HG02571 (cell line): ENCODE results near the gene ZDHHC3.
"Not testable (repeated sequence)": the region's sequence is repeated elsewhere in the genome, so short reads cannot be mapped to it uniquely, and the experiment has no call there.

Source experiments
- ATAC-seq: cut with Tn5 transposase; IDR thresholded peaks from one replicate; pipeline ENCODE4 v1.9.1; 2021; ENCODE audit warnings: mild to moderate bottlenecking, moderate library complexity; ENCODE audit not compliant: unreplicated experiment

The ZDHHC3 gene

DNA sequence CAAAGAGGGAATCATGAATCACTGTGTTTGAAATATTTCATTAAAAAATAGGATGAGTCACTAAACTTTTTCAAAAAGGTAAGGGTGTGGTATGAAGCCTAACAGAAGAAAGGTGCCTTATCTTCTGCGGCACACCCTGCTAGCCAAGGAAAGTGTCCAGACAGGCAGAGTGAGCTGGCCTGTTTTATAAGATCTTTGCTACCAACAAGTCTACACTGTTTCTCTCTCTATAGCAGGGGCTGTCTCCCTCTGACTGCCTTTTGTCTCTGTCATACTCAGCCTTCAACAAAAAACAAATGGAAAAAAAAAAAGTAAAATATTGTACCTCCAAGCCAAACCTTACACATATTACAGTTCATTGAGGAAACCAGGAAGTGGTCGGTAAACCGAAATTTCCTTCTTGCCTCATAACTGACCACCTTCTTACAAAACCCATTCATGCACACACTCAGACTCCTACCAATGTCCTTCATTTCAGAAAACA lies 9.1 kb downstream of the ZDHHC3 start:
- ATAC-seq = no peak

DNA sequence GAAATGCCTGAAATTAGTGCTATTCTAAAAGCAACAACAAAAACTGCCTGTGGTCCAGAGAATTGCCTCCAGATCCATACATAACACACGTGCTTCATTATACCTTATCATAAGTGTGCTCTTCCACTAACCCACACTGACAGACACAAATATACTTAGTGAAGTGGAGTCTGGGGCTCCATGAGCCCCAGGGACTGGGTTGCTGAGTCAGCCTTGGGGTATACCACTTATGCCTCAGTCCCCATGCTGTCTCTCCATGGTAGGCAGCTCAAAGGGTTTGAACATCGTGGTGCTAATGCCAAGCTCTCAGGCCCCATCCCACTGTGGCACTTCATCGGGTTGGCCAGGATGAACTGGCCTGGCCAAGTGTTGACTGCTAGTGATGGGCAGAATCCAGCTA lies 10.8 kb downstream of the ZDHHC3 start:
- ATAC-seq = no peak

DNA sequence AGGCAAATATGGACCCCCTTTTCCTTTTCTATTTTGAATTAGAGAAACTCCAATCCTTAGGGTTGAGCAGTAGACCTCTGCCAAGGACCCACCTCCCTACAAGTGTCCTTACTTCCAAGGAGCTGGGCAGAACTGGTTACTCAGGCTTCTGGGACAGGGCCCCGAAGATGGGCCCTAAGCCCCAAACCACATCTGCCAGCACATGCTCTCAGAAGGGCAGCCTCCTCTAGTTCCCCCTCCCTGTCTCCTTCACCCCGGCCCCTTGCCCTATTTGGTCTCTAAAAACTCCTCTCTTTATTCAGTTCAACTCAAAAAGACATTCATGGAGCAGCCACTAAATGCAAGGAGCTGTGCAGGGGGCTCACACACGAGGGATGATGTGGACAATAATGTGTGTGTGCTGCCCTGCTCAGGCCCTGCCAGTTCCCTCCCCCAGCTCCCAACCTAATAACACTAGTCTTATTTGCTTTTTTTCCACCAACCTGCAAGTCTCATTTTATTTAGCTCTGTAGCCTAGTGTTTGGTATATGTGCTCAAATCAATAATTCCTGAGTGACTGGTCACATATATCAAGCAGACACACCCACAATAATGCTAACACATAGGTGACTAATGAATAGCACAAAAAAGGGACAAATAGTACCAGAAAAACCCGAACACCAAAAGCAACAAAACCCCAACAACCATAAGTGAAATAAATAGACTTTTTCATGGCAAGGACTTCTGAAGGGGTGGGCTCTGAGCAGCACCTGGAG lies 12.2 kb downstream of the ZDHHC3 start:
- ATAC-seq = no peak

DNA sequence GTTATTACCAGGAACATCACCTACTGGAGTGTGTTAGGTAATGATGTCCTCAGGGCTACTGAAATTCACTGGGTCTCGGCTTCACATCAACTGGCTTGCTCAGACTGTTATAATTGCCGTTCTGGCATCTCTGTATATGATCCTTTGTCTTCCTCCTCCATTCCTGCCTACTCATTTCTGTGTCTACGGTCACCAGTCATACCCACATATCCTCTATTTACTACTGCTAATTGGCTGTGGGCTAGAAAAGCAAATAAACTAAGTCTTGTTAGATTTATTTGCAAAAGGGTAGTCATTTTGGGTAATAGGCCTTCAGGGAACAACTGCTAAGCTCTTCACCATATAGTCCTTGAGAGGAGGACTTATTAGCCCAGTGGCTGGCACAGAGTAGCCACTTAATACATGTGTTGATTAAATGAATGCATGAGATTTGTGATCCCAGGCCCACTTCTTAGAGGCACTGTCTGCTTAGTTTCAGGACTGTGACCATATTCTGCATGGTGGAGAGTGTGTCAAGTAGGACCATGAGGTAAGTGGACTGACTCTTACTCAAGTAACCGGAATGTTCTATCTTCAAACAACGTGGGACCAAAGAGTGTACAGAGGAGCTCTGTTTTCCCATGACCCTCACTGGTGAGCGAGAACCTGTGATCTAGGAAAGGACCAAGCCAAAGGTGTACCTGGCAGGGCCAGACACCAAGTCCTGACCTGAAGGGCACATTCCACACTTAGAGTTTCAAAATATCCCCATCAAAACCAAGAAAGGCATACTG lies 13.2 kb downstream of the ZDHHC3 start:
- no peak for ATAC-seq

DNA sequence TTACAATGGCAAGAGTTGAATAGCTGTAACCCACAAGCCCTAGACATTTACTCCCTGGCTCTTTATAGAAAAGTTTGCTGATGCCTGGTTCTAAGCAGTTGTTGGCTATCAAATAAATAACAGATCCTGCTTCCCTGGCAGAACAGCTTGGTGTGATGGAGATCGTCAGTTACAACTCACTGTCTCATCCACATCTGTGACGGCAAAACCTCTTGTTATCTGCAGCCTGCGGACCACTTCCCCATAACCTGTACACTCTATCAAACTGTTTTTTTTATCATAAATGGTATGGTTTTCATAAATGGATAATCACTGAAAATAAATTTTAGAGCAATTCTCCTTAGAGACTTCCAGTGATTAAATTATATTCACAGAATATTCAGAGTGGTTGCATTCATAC lies 14.1 kb downstream of the ZDHHC3 start:
- ATAC-seq = no peak

DNA sequence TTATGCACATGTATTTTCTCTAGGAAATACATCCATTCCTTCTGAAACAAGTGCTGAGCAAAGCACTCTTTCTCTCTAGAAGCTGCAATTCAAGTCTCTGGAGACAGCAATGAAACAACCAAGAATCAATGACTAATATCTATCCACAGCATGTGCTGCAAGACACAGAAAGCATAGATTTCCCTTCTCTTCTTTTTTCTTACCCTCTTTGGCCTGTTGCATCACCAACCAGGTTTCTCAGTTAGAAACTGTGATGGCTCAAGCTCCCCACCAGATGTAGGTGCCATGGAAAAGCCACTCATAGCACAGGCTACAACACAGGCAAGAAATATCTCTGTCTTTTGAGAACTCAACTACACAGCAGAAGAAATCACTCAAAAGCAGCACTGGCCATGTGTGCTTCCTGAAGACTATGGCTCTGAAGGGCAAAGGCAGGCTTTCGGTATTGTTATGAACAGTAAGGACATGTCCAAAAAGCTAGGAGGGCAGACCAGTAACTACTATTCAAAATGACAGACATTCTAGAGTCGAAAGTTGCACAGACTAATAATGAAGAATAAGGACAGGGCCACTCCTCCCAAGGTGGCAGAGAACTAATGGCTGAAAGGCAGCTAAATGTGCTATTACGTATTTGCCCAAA lies 15.5 kb downstream of the ZDHHC3 start:
- ATAC-seq = no peak

DNA sequence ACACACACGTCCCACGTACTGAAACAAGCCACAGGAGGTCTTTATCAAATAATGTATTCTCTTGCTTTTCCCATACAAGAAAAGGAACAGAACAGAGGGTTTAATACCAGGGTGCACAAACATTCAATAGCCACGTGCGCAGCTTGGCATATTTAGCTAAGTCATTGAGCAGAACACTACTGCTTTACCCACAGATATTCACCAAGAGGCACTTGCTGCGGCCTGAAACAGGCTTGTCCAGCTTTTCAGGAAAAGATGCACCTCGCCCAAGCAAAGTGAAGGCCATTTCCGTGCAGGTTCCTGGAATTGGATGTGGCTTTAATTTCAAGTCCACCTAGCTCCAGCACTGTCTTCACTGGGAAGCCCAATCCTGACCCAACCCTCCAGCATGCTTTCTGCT lies 17.6 kb downstream of the ZDHHC3 start:
- ATAC-seq = no peak

DNA sequence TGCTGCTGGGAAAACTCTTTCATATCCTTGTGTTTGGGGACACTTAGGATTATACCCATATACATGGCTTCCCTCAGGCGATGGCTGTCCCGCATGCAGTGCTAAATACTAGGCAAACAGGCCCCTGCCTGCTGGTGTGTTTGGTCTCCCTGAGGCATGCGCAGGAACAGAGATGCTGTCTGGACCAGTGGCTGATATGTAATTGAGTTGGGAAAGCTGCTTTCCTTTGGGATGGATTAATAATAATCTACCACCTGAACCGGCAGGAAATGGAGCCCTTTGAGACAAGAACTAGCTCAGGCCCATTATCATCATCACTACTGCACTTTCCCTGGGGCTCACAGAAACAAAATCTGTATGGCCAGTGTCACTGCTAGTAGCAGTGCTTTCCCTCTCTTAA lies 18.0 kb downstream of the ZDHHC3 start:
- no peak for ATAC-seq

DNA sequence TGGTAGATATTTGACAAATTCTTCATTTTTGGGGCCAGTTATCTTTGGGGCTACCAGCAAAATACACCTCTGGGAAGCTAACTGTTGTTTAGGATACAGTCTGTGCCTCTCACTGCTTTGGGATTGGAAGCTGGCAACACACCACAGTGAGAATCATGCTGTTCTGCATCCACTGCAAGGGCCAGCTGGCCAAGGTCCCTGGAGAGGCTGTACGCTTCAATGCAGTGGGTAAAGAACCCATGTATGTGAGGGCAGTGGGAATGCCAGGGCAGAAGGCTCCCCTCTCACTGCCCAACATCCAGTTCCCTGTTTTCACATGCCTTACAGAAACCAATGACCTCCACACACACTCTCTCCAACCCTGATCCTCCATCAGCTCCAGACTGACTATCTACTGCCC lies 20.1 kb downstream of the ZDHHC3 start:
- no peak for ATAC-seq

DNA sequence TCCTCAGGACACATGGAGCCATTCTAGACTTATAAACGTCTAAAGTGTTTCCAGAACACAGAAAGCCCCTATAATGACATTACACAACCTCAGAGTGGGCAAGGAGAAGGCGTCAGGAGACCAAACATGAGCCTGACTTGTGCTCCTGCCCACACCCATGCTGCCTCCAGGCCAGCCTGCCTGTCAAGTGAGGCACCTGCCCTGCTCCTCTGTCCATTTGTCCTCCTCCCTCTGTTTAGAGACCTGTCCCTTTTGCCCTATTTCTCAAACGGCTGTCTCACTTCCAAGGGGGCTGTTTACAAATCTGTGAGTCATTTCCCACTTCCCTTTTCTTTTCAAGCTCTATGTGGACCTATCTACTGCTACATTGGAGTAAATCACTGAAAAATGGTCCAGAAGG lies 21.0 kb downstream of the ZDHHC3 start:
- ATAC-seq = peak; percentile 61

DNA sequence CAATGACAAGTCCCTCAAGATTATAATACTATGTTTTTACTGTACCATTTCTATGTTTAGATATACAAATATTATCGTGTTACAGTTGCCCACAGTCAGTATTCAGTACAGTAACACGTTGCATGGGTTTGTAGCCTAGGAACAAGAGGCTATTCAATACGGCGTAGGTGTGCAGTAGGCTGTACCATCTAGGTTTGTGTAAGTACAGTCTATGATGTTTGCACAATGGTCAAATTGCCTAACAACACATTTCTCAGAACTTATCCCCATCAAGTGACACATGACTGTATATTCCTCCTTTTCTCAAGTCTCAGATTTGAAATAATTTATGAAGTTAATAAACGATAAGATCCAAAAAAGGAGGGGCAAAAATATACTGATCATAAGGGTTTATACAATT lies 21.7 kb downstream of the ZDHHC3 start:
- ATAC-seq = no peak

DNA sequence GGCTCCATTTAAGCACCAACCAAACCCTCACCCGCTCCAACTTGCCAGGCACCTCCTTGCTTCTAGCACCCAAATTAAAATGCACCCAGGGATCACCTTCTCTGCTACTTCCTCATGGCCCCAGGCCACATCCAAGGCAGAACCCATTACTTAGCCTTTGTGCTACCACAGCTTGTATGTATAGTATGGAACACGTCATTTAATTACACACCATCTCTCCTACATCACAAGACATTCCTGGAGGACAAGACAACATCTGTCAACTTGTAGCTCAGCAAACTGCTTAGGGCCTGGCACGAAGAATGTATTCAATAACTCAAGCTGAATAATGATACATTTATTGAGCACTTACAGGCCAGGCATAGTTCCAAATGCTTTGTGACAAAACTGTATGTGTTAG lies 23.3 kb downstream of the ZDHHC3 start:
- no peak for ATAC-seq

DNA sequence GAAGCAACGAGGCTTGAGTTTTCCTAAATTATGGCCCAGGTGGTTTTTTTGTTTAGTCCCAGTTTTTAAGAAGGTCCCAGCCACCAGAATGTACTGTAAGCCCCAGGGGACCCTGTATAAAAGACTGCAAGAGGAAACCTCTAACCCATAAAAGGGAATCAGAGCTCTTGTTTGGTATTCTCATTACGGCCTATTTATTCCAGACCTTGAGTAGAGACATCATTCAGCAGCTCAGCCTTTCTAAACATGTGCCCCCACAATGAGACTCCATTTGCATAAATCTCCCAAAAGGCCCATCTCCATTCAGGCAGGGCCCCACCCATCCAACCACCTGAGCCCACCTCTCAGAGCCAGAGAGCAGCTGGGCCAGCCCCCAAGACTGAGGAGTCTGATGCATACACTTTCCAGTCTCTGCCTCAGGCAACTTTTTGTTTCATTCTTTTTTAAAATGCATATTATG lies 25.7 kb downstream of the ZDHHC3 start:
- ATAC-seq = no peak

DNA sequence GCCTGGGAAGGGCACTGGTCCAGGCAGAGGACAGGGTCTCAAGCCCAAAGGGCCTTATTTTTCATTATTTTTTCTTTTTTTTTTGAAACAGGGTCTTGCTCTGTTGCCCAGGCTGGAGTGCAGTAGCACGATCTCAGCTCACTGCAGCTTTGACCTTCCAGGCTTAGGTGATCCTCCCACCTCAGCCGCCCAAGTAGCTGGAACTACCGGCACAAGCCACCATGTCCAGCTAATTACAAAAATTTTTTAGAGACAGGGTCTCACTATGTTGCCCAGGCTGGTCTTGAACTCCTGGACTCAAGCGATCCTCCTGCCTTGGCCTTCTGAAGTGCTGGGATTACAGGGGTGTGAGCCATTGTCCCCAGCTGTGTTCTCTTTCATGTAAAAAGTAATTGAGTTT lies 26.2 kb downstream of the ZDHHC3 start:
- ATAC-seq = not testable (repeated sequence)

DNA sequence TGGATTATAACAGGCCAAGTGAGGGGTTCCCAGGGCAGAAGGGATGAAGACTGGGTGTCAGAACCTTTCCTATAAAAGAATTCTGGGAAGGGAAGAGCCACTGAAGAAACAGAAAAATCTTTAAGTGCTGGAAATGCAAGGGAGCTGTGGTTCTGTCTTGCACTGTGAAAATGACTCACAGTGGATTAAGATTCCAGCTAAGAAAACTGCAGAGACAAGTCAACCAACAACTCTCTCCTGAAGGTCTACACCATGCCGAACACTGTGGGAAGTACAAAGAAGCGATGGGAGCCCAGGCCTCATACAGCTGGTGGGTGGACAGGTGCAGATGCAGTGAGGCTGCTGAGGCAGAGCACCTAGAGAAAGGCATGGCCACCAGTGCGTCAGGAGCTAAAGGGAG lies 27.7 kb downstream of the ZDHHC3 start:
- ATAC-seq = no peak

DNA sequence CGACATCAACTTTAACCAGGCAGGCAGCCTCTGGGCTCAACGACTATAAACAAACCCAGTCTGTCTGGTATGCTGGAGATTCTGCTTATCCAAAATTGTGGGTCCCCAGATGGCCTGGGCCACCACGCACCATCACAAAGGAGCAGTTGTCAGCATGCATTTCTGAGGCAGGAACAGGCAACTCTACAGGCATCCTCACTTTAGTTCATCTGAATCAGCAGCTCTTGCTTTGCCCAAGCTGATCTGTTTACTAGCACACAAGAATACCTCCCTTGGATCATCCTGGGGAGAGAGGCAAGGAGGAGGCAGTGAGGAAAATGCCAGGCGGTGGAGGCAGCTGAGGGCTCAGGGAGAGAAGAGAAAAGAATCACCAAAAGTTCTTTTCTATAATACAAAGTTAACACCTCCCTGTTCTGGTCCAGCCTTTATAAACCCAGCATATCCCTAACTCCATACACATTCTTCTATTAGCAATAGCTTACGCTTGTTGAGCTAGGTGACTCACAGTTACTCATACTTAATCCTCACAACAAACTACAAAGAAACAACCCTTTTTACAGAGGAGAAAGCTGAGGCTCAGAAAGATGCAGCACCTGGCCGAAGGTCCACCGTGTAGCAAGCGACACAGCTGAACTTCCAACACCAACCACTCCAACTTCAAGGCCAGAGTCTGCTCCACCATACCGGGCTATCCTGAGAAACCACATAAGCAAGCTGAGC lies 33.6 kb downstream of the ZDHHC3 start:
- ATAC-seq = no peak

DNA sequence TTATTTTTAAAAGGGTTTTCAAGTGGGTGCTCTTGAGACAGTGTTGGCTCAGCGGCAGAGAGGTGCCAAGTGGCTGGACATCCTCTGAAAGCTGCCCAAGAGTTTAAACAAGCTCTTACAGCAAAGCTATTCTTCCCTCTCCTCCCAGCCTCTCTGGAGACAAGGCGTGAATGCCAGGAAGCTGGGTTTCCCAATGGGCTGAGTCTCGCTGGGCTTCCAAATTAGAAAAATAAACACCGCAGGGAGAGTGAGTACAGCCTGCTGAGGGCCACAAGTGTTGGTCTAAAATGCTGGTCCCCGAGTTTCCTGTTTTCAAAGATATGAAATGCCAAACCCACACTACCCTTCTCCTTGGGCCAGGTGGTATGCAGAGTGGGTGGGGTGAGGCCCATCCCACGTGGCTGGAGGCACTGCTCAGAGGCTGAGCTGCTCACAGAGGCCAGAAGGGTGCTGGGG lies 36.4 kb downstream of the ZDHHC3 start:
- no peak for ATAC-seq

DNA sequence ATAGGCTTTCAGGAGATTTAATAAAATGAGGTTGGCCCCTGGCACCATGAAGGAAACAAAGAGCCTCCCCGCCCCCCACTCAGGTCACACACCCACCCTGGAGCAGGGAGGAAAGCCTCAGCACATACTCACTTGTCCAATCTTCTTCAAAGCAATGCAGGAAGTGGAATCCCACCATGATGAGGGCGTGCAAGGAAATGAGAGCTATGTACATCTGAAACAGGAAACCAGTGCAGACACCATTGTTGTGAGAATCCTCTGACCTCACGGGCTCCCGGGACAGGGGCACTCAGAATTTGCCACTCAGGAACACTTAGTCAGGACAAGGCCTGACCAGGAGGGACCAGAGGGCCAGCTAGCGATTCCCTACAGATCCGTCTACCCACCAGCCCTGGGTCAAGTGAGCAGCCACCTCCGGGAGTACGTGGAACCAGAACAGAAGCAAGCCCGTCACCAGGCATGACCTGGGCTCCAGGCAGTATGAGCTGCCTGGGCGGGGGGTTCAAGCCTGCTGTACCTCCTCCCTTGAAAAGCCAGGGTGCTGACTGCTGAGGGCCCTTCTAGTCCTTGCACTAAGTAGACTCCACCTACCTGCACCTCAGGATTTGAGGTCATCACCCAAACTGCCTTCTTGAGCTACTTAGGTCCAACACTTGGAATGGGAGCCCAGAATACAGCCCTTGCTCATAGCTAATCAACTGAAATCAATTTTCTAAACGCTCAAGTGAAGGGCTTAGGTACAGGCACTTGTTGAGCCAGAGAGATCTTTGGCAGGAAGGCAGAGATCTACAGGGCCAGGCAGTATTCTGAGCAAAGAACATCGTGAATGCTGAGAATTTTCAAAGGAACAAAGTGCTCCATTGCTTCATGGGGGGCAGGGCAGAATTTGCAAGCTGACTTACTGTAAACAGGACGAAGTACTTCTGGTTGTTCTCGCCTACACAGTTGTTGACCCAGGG lies 42.7 kb downstream of the ZDHHC3 start:
- ATAC-seq = no peak

DNA sequence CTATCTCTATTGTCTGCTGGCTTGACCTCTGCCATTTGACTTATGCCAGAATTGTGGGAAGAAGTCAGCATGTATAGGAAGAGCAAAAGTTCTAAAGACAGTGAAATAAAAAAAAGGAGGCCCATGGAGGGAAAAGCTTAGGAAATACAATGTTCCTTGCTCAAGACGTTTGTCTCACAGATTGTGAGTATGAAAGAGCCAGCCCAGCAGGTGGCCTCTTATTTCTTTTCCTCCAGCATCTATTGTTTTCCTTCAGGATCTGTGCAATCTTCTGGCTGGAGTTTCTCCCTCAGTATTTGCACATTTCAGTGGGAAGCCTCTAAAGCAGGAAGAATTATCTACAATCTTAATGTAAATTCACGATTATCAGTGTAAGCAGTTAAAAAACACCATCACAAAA lies 43.7 kb downstream of the ZDHHC3 start:
- no peak for ATAC-seq

DNA sequence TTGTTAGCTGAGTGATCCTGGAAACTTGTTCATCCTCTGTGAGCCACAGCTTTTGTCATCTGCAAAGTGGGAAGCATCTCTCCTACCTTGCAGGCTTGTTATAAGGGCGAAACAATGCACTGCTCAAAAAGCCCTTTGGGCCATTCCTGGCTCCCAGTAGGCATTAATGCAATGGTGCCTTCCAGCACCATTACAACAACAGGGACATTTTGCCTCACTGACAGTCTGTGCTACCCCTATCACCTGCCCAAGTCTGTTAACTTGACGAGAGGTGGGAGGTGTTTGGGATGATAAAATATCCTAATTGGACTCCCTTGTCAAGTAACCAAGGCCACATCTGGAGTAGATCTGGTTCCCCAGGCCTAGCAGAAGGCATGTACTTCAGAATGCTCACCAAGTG lies 44.2 kb downstream of the ZDHHC3 start:
- no peak for ATAC-seq
